Common myeloid progenitor, CD34-positive (primary cell): ENCODE measurements around the gene HMGB1.
A peak's percentile ranks its signal among the peaks of the same experiment; 100 is the strongest.

Source experiments
- CTCF ChIA-PET: fragments of 350-600 bp; sonication (Branson Sonifier 250); formaldehyde crosslinking; loops from one replicate; lab custom pipeline; 2021; ENCODE audit warnings: antibody characterized with exemption; lab: Charles Lee
- POLR2A ChIA-PET: fragments of 350-600 bp; sonication (Branson Sonifier 250); formaldehyde crosslinking; loops from one replicate; lab custom pipeline; 2021; ENCODE audit warnings: antibody characterized with exemption; lab: Charles Lee
- DNase-seq, 3 donors: peaks; one replicate each; pipeline versions ENCODE4 v3.0.0 to v3.0.0-alpha.2; 2013
- H3K27ac ChIP-seq, 2 experiments: 1 replicate in 1 of 2; 2 replicates in 1 of 2; pipeline ENCODE4 v1.7.0; 2013; ENCODE audit warnings: inconsistent platforms in 2 of 2, low read length in 2 of 2, mild to moderate bottlenecking in 2 of 2, low read depth in 1 of 2, moderate library complexity in 1 of 2; ENCODE audit not compliant: severe bottlenecking in 2 of 2, insufficient read depth in 1 of 2, poor library complexity in 1 of 2
- H3K27me3 ChIP-seq, 5 experiments: replicated peaks in 2 of 5; 1 replicate in 3 of 5; 2 replicates in 2 of 5; pipeline versions ENCODE4 v1.6.1 to v1.7.0; 2013; ENCODE audit warnings: low read length in 4 of 5, mild to moderate bottlenecking in 2 of 5, moderate library complexity in 2 of 5, inconsistent platforms in 1 of 5; ENCODE audit not compliant: insufficient read depth in 5 of 5, control insufficient read depth in 4 of 5
- H3K36me3 ChIP-seq, 4 experiments: 1 replicate in 2 of 4; 2 replicates in 2 of 4; pipeline versions ENCODE4 v1.6.1 to v1.7.0; 2013; ENCODE audit warnings: low read length in 3 of 4, control low read depth in 1 of 4, mild to moderate bottlenecking in 1 of 4; ENCODE audit not compliant: control insufficient read depth in 4 of 4, insufficient read depth in 4 of 4
- H3K4me1 ChIP-seq, 4 experiments: 1 replicate in 3 of 4; 2 replicates in 1 of 4; pipeline versions ENCODE4 v1.6.1 to v1.7.1; 2013; ENCODE audit warnings: low read length in 3 of 4, mild to moderate bottlenecking in 3 of 4, control low read depth in 1 of 4, inconsistent platforms in 1 of 4, moderate library complexity in 1 of 4; ENCODE audit not compliant: control insufficient read depth in 4 of 4, insufficient read depth in 4 of 4; ENCODE audit errors: control extremely low read depth in 1 of 4
- H3K4me3 ChIP-seq, 7 experiments: 1 replicate in 4 of 7; 2 replicates in 3 of 7; pipeline versions ENCODE4 v1.5.1 to v1.7.0; 2013; ENCODE audit warnings: mild to moderate bottlenecking in 7 of 7, low read length in 6 of 7, moderate library complexity in 6 of 7, inconsistent platforms in 2 of 7, low read depth in 2 of 7, control low read depth in 1 of 7; ENCODE audit not compliant: insufficient read depth in 4 of 7, control insufficient read depth in 1 of 7; ENCODE audit errors: extremely low read depth in 1 of 7
- H3K9me3 ChIP-seq, 5 experiments: 1 replicate in 4 of 5; 2 replicates in 1 of 5; pipeline versions ENCODE4 v1.6.1 to v1.7.1; 2013; ENCODE audit warnings: low read length in 4 of 5, mild to moderate bottlenecking in 2 of 5, inconsistent platforms in 1 of 5, low read depth in 1 of 5, moderate library complexity in 1 of 5; ENCODE audit not compliant: control insufficient read depth in 4 of 5, insufficient read depth in 2 of 5; ENCODE audit errors: control extremely low read depth in 1 of 5
- WGBS: methylation state at CpG from one replicate; pipeline ENCODE4 v1.1.5; 2013; ENCODE audit not compliant: insufficient coverage; 5-methylcytosine and 5-hydroxymethylcytosine counted together

The HMGB1 gene

GRCh38 chr13:30437177-30437576 lies 28.6 kb downstream of the HMGB1 start:
- 95% methylated on average over 8 of the region's 8 CpGs for WGBS
- no peaks in the 10 kb centered on the region for H3K27me3 ChIP-seq
- no peak for DNase-seq
- no peak overlapping the region for H3K4me3 ChIP-seq
- CTCF ChIA-PET, result interaction anchor here (0.9 to 1.3 kb wide), 3 partner anchors 9 to 13 kb away, joined by 3 to 5 read pairs (median 3); no protein-coding TSS in a partner anchor
- H3K36me3 ChIP-seq, result no peaks in the 10 kb centered on the region
- no peak overlapping the region for H3K27ac ChIP-seq
- H3K4me1 ChIP-seq, result peaks cover 0 to 7% (median 4%) of the 10 kb centered on the region in 4 experiments
- no peaks in the 10 kb centered on the region for H3K9me3 ChIP-seq
- POLR2A ChIA-PET, result no interaction called here

- POLR2A ChIA-PET, result no interaction called here
- no CpG with 5 or more reads among the region's 3 CpGs for WGBS
- no peak for DNase-seq
- Histone ChIP-seq H3K36me3 (no peaks in the 10 kb centered on the region), H3K9me3 (no peaks in the 10 kb centered on the region), H3K4me3 (no peak overlapping the region), H3K27me3 (no peaks in the 10 kb centered on the region), H3K27ac (no peak overlapping the region), H3K4me1 (peaks cover 0 to 3% (median 1%) of the 10 kb centered on the region in 4 experiments)
- CTCF ChIA-PET, result interaction anchor here (0.9 to 1.3 kb wide), 2 partner anchors 10 to 11 kb away, joined by 3 to 5 read pairs; no protein-coding TSS in a partner anchor
Observed at GRCh38 chr13:30435911-30436451, 29.8 kb downstream of the HMGB1 start.

GRCh38 chr13:30431269-30431940 lies 34.3 kb downstream of the HMGB1 start:
- Histone ChIP-seq H3K9me3 (no peaks in the 10 kb centered on the region), H3K27ac (no peak overlapping the region), H3K4me1 (peaks cover 0 to 12% (median 0%) of the 10 kb centered on the region in 4 experiments), H3K4me3 (no peak overlapping the region), H3K36me3 (no peaks in the 10 kb centered on the region), H3K27me3 (no peaks in the 10 kb centered on the region)
- DNase-seq, result no peak
- CTCF ChIA-PET, result interaction anchor here (0.6 to 1.5 kb wide), 5 partner anchors 9 to 31 kb away, joined by 3 to 5 read pairs (median 4); partner anchors contain the start of gene UBE2L5
- 86% methylated on average over 1 of the region's 2 CpGs for WGBS
- POLR2A ChIA-PET, result interaction anchor here (1.2 kb wide), 1 partner anchor 9 kb away, joined by 3 read pairs; the partner anchor contains the start of gene UBE2L5

GRCh38 chr13:30429721-30430694 lies 35.7 kb downstream of the HMGB1 start:
- ChIA-PET CTCF (interaction anchor here (0.7 to 1.3 kb wide), 7 partner anchors 8 to 571 kb away, joined by 3 to 4 read pairs (median 3); partner anchors contain the start of gene UBE2L5), POLR2A (no interaction called here)
- Histone ChIP-seq H3K27ac (no peak overlapping the region), H3K36me3 (no peaks in the 10 kb centered on the region), H3K4me1 (peaks cover 0 to 12% (median 0%) of the 10 kb centered on the region in 4 experiments), H3K9me3 (no peaks in the 10 kb centered on the region), H3K4me3 (no peak overlapping the region), H3K27me3 (no peaks in the 10 kb centered on the region)
- 91% methylated on average over 3 of the region's 6 CpGs for WGBS
- peak; percentile 44 to 87 (median 84) for DNase-seq

- ChIA-PET POLR2A (no interaction called here), CTCF (interaction anchor here (0.7 to 1.2 kb wide), 6 partner anchors 9 to 570 kb away, joined by 3 to 4 read pairs (median 3); no protein-coding TSS in a partner anchor)
- Histone ChIP-seq H3K4me3 (no peak overlapping the region), H3K36me3 (no peaks in the 10 kb centered on the region), H3K27ac (no peak overlapping the region), H3K4me1 (peaks cover 0 to 12% (median 0%) of the 10 kb centered on the region in 4 experiments), H3K27me3 (no peaks in the 10 kb centered on the region), H3K9me3 (no peaks in the 10 kb centered on the region)
- no peak for DNase-seq
- 93% methylated on average over 2 of the region's 3 CpGs for WGBS
Observed at GRCh38 chr13:30429235-30429634, 36.5 kb downstream of the HMGB1 start.

- Histone ChIP-seq H3K4me3 (no peak overlapping the region), H3K27me3 (no peaks in the 10 kb centered on the region), H3K4me1 (peaks cover 3 to 18% (median 14%) of the 10 kb centered on the region in 4 experiments), H3K9me3 (no peaks in the 10 kb centered on the region), H3K36me3 (no peaks in the 10 kb centered on the region), H3K27ac (no peak overlapping the region)
- DNase-seq, result no peak
- POLR2A ChIA-PET, result interaction anchor here (0.5 to 0.6 kb wide), 2 partner anchors 162 to 235 kb away, joined by 3 read pairs; no protein-coding TSS in a partner anchor
- CTCF ChIA-PET, result interaction anchor here (1.4 kb wide), 1 partner anchor 15 kb away, joined by 3 read pairs; no protein-coding TSS in a partner anchor
- WGBS, result 100% methylated on average over 2 of the region's 3 CpGs
Observed at GRCh38 chr13:30423891-30424290, 41.8 kb downstream of the HMGB1 start.
